GM18498 (cell line): ENCODE results near the gene ZFAND2A.
"Not testable (repeated sequence)": the region's sequence is repeated elsewhere in the genome, so short reads cannot be mapped to it uniquely, and the experiment has no call there.

ENCODE experiments used
- ATAC-seq: cut with Tn5 transposase; IDR thresholded peaks from one replicate; pipeline ENCODE4 v1.9.1; 2021; ENCODE audit warnings: mild to moderate bottlenecking, moderate library complexity; ENCODE audit not compliant: unreplicated experiment

Gene ZFAND2A

GRCh38 chr7:1159891-1160669 lies at the start of gene ZFAND2A:
TSS of gene ZFAND2A (minus strand) at chr7:1160196. CDS start at chr7:1158212, 1,984 bp downstream.
- peak; percentile 96 for ATAC-seq

DNA sequence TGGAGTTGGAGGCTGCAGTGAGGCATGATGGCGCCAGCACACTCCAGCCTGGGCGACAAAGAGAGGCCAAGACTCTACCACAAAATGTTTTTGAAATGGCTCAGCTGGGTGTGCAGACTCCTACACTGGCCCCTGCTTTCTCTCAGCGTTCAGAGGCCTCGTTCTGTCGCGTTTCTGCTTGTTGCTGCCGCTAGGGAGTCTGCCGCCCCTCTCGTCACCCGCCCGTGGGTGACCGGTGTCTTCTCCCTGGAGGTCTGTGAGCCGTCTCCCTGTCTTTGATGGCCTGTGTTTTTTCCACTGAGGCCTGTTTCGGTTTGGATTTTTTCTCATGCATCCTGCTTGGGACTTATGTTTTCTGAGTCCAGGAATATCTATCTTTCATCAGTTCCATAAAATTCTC lies 49.1 kb upstream of the ZFAND2A start:
- ATAC-seq = no peak

DNA sequence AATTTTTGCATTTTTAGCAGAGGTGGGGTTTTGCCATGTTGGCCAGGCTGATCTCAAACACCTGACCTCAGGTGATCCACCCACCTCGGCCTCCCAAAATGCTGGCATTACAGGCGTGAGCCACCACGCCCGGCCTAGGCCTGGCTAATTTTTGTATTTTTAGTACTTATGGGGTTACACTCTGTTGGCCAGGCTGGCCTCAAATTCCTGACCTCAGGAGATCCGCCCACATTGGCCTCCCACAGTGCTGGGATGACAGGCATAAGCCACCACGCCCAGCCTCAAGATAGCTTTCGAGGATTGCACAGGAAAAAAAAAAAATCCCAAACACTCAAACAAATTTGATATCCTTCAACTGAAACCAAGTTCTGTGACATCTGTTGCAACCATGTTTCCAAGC lies 45.7 kb upstream of the ZFAND2A start:
- not testable (repeated sequence) for ATAC-seq

- ATAC-seq = no peak
Measured at GRCh38 chr7:1204460-1205140, 44.6 kb upstream of the ZFAND2A start.

DNA sequence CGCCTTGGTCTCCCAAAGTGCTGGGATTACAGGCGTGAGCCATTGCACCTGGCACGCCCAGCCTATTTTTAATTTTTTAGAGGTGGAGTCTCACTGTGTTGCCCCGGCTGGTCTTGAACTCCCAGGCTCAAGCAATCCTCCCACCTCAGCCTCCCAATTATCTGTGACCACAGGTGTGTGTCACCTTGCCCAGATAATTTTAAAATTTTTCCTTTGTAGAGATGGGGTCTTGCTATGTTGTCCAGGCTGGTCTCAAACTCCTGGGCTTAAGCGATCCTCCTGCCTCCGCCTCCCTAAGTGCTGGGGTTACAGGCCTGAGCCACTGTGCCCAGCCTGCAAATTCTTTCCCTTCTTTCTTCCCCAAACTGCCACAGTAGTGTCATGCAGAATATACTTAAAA lies 42.9 kb upstream of the ZFAND2A start:
- ATAC-seq = not testable (repeated sequence)

DNA sequence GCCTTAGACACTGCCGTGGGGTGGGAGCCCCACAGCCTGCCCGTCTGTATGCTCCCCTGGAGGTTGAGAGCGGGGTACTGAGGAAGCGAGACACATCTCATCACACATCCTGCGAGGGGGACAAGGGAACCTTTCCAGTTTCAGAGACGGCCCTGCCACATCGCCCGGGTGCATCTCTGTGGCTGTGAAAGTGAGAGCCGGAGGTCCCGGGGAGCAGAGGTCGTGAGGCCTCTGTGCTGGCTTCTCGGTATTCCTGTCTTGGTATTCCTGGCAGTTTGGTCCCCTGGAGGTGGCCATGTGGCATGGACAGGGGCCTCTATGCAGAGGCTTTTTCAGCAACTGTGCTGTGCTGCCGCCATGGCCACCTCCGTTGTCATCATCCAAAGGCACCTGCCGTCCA lies 41.9 kb upstream of the ZFAND2A start:
- ATAC-seq = no peak

DNA sequence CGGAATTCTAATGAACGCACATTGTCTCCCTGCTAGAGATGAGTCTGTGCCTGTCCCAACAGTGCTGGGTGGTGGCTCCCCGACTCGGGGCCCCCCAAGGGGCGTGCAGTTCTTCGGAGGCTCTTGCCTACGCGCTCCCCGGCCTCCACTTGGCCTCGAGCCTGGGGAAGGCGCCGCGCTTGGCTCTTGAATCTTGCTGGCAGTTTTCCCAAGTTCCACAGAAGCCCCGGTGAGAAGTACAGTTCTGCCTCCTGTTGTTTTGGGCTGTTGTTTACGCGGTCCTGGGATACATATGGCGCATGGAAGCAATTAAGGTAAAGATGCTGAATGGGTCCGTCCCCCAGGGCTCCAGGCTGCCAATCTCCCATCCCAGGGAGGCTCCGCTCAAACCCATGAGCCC lies 40.0 kb upstream of the ZFAND2A start:
- ATAC-seq = no peak

DNA sequence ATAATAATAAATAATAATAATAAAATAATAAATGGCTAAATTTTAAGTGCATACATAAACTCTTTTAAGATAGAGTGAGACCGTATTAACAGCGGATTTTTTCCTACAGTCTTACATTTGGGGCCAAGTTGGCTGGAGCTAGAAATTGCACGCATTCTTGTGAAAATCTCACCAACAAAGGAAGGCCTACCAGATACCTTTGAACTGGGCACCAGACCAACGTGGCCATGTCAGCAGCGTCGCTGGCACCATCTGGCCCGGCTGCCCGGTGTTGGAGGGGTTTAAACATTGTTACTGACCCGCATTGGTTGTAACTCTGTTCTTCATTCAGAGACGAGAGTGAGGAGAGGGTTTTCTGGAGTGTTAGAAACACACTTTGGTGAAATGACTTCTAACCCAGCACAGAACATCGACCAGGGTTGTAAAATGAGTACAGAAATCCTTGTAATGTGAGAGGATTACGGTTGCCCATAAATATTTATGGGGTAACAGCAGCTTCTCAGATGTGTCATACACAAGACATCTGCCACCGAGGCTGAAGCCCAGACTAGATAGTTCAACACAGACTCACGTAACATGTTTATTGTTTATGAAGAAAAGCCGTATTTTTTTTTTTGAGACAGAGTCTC lies 38.1 kb upstream of the ZFAND2A start:
- no peak for ATAC-seq

DNA sequence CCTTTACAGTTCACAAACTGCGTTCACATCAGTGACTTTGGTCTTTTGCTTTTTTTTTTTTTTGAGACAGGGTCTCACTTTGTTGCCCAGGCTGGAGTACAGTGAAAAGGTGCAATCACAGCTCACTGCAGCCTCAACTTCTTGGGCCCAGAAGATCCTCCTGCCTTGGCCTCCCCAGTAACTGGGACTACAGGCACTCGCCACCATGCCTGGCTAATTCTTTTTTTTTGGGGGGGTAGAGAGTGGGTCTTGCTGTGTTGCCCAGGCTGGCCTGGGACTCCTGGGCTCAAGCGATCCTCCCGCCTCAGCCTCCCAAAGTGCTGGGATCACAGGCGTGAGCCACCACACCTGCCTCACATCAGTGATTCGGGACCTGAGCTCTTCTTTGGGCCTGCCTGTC lies 37.0 kb upstream of the ZFAND2A start:
- ATAC-seq = no peak

GRCh38 chr7:1196441-1196840 lies 36.4 kb upstream of the ZFAND2A start:
- ATAC-seq = not testable (repeated sequence)

DNA sequence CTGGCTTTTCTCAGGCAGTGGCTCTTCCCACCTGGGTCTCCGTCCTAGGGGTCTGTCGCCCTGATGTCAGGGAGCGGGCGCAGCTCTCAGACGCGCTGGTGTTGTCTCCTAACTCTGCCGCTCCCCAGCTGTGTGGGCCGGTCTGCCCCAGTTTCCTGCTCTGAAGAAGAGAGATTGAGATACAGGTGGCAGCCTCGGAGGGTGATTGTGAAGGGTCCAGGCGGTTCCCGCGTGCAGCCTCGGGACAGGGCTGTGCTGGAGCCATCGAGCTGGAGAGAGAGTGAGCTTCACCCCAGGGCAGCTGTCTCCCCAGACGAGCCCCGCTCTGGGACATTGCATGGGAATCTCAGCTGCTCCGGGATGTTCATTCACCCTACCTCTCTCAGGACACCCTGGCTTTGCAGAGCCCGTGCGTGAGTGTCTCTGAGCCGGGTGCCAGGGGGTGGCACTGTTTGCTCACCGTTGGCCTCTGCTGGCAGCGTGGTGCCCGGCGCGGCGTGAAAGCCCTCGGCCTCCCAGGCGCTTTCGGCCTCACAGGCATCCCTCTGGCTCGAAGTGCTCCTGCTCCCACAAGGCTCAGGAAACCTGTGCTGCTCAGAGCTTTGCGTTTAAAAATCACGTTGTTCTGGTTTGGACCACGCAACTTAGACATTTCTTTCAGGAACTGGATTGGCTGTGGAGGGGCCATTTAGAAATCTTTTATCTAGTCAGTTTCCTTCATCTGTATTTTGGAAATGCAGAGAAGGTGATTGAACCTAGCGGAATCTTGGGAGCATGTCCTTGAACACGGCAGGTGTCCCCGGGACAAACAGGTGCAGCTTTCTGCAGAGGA lies 33.8 kb upstream of the ZFAND2A start:
- ATAC-seq = no peak

- ATAC-seq = no peak
Measured at GRCh38 chr7:1192171-1192676, 32.2 kb upstream of the ZFAND2A start.

- ATAC-seq = no peak
Measured at GRCh38 chr7:1189986-1190772, 30.2 kb upstream of the ZFAND2A start.

DNA sequence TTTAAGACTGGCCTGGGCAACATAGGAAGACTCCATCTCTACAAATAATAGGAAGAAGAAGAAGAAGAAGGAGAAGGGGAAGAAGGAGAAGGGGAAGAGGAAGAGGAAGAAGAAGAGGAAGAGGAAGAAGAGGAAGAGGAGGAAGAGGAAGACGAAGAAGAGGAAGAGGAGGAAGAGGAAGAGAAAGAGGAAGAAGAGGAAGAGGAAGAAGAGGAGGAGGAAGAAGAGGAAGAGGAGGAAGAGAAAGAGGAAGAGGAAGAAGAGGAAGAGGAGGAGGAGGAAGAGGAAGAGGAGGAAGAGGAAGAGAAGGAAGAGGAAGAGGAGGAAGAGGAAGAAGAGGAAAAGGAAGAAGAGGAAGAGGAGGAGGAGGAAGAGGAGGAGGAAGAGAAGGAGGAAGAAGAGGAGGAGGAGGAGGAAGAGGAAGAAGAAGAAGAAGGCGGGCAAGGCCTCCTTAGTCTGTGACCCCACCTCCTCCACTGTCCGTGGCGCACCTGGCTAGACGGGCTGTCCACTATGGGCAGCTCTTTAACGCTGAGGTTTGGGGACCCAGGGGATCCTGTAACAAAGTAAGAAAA lies 28.8 kb upstream of the ZFAND2A start:
- ATAC-seq = no peak

DNA sequence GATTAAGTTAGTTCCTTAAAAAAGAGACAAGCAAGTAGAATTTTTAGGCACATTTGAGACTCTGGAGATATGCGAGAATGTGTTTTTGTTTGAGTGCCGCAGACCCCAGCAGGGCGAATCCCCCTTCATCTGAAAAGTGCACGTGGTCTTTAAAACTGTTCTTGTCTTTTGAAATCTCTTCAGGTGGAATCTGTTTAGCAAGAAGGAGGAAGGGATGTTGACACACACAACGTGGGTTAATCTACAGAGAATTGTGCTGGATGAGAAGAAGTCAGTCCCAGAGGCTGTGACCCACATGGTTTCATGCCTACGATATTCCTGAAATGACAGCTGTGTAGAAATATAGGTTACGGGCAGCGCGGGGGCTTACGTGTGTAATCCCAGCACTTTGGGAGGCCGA lies 27.1 kb upstream of the ZFAND2A start:
- no peak for ATAC-seq

- no peak for ATAC-seq
Measured at GRCh38 chr7:1181640-1182039, 21.6 kb upstream of the ZFAND2A start.

DNA sequence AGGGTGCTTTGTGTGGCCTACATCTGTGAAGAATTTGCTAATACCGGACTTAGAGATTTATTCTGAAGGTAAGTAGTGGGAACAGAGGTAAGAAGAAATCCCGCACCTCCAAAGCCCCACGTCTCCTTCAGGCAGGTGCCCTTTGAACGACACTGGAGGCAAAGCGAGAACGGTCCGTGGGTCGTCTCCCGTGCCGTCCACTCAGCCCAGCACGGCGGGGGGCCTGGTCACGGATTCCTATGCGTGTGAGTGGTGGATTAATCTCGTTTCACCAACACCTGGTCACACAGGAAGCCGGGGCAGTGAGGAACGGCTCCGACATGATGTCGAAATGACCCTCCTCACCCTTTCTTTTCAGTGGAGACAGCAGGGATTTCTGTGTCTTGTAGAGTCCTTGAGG lies 21.0 kb upstream of the ZFAND2A start:
- ATAC-seq = no peak

DNA sequence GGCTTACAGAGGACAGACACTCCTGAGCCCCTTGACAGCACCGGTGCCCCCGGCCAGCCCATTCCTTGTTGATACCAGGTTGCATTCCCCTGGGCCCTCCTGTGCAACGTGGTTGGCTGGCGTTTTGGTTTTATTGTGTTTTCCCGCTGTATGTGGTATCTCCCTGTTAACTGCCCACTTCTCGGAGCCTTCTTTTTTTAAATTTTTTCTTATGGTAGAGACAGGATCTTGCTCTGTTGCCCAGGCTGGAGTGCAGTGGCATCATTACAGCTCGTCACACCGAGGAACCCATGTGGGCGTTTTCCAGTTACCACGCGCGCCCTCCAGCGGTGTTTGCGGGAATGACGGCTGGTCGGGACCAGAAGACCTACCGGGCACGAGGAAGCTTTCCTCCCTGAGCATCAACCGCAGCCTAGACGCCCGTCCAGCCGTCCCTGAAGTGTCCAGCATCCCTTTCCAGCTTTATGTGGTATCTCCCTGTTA lies 16.9 kb upstream of the ZFAND2A start:
- ATAC-seq = no peak

DNA sequence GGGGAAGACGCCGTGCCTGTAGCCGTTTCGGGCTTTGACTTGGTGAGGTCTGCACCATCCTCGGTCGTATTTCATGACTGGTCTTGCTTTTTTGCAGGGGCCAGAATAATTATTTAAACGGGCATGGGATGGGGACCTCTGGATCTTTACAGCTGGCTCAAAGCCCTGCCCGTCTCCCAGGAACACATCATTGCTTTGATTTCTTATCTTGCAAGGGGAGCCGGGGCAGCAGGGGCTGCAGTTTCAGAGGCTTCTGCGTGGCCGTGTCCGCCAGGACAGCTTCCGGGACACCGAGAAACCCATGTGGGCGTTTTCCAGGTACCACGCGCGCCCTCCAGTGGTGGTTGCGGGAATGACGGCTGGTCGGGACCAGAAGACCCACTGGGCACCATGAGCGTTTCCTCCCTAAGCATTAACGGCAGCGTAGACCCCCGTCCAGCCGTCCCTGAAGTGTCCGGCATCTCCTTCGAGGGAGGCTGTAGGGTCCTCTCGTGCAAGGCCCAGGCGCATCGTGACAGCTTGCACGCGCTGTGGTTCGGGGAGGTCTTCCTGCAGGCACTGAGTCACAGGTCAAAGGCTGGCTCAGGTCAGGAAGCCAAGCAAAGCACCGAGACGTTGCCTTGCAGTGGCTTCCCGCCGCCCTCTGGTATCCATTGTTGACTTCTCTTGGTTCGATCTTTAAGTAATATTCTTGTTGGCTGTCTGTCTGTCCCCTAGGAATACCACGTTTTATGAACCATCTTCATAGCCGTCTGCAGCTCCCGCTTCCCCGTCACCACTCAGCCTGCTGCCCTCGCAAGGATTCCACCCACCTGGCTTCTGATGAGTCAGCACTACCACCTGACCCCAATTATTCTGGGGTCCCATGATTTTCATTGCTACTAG lies 16.2 kb upstream of the ZFAND2A start:
- peak; percentile 63 for ATAC-seq
